Activated T-helper 2 cell treated with anti-CD3 and anti-CD28 coated beads, Interferon-gamma antibody, Interleukin-2, Interleukin-4, amounts not matched to agents 10 μg/mL and 5 μg/mL and 100 μg/mL, durations not matched to agents 14 hours and 24 hours and 36 hours (primary cell): ENCODE data around the gene UBR7. TPM values are rescaled to one million over a fixed set of nuclear protein-coding genes. Genes with fewer than 3 reads are reported as not detected.
"Not testable (repeated sequence)": the region's sequence is repeated elsewhere in the genome, so short reads cannot be mapped to it uniquely, and the experiment has no call there.

Source experiments
- DNase-seq: peaks from one replicate; pipeline ENCODE4 v3.0.0; 2021; ENCODE audit warnings: low spot score
- H3K27ac Mint-ChIP-seq: one replicate; pipeline ENCODE4 v1.8.0; 2021; ENCODE audit warnings: mixed read lengths
- H3K27me3 Mint-ChIP-seq: one replicate; pipeline ENCODE4 v1.8.0; 2021; ENCODE audit warnings: low read depth, mixed read lengths
- H3K36me3 Mint-ChIP-seq: one replicate; pipeline ENCODE4 v1.8.0; 2021; ENCODE audit warnings: low read depth, mixed read lengths
- H3K4me1 Mint-ChIP-seq: one replicate; pipeline ENCODE4 v1.8.0; 2021; ENCODE audit warnings: low read depth, mixed read lengths
- H3K4me3 Mint-ChIP-seq: one replicate; pipeline ENCODE4 v1.8.0; 2021; ENCODE audit warnings: low read depth, mild to moderate bottlenecking, moderate library complexity, mixed read lengths
- H3K9me3 Mint-ChIP-seq: one replicate; pipeline ENCODE4 v1.8.0; 2021; ENCODE audit warnings: mixed read lengths
- intact Hi-C: fragments of 100-400 bp; cut with micrococcal nuclease; formaldehyde crosslinking; loops from one replicate; pipeline ENCODE4 v1.15.1; 2023
- total RNA-seq: library from RNA; stranded (reverse); gene quantifications from 2 replicates; pipeline ENCODE4 v1.2.3, GENCODE V29; 2022

UBR7 gene
- total RNA-seq, 1 donor from 2014 or later: 30.9 TPM

DNA sequence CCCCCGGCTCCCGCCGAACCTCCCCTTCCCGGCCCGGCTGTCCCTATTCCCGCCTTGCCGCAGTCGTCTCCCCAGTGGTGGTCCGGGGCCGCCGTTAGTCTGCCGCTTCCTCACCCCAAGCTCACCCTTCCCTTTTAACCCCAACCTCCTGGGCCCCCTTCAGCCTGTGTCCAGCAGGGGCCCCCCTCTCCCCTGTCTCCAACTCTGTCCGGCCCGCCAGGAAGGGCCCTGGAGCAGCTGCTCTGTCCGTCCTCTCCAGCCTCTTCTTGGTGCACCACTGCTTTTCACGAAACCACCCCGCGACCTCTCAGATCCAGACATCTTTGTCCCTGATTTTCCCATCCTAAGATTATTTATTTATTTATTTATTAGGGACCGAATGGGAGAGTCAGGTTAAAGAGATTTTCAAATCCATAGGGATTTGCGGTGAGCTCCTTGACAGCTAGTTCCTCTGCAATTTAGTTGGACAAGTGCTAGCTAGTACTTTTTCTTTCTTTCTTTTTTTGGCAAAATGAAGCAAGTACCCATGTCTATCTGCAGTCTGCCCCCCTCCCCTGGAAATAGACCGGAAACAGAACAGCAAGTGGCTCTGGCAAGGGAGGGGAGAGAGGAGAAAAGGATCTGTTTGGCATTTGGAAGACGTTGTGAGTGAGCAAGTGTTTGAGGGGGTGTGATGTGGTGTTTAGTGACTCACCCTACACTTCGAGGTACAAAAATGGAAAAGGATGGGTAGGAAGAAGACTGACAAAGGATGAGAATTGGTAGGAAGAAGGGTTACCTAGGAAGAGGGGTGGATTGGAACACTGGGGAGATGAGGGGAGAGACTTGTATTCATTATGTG is 632 bp downstream of the UBR7 start:
- DNase-seq: no peak
- Mint-ChIP-seq H3K4me1 (peaks cover 25% of the 10 kb centered on the region), H3K27ac (peak overlapping the region; percentile 98)

DNA sequence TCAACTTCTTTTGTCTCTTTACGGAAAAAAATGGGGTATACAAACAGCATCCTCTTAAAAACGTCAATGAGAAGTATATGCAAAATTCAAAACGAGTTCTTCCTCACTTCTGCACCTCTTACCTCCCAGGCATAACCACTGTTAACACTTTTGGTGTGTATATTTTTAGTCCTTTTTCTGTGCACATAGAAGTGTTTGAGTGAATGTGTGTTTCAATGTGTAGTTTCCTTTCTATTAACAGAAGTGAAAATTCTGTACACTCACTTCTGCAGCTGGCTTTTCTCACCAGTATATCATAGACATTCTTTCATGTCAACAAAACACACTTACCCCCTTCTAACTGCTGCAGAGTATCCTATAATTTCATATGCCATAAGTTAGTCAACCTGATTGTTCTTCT is 5.4 kb downstream of the UBR7 start:
- H3K36me3 Mint-ChIP-seq: peaks cover 57% of the 10 kb centered on the region
- H3K9me3 Mint-ChIP-seq: no peaks in the 10 kb centered on the region
- peaks cover 13% of the 10 kb centered on the region for H3K4me1 Mint-ChIP-seq
- DNase-seq: no peak
- no peaks in the 10 kb centered on the region for H3K27me3 Mint-ChIP-seq
- intact Hi-C loops: no loop called here
- no peak overlapping the region for H3K27ac Mint-ChIP-seq
- H3K4me3 Mint-ChIP-seq: no peak overlapping the region

More for the DNA sequence above, 632 bp downstream of the UBR7 start:
- intact Hi-C loops: loop anchor here (1.0 kb wide), 1 partner anchor 126 kb away; the partner anchor contains the start of gene BTBD7
- Mint-ChIP-seq H3K36me3 (peaks cover 36% of the 10 kb centered on the region), H3K9me3 (no peaks in the 10 kb centered on the region), H3K27me3 (no peaks in the 10 kb centered on the region), H3K4me3 (peak overlapping the region; percentile 100)

DNA sequence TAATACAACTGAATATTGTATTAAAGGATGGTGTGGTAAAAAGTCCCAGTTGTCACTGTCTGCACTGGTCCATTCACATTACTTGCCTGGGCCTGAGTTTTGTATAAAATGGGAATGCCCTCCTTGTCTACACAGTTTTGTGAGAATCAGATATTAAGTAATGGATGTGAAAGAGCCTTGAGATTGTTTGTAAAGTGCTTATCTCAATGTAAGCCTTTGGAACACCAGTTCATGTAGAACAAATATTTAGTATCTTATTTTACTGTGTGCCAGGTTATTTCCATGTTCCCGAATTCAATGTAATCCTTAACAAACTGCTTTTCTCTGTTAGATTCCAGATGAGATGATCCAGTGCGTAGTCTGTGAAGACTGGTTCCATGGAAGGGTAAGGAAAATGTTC is 7.5 kb downstream of the UBR7 start:
- no peak overlapping the region for H3K27ac Mint-ChIP-seq
- no peak overlapping the region for H3K4me3 Mint-ChIP-seq
- H3K9me3 Mint-ChIP-seq: no peaks in the 10 kb centered on the region
- no peaks in the 10 kb centered on the region for H3K27me3 Mint-ChIP-seq
- intact Hi-C loops: no loop called here
- peaks cover 56% of the 10 kb centered on the region for H3K36me3 Mint-ChIP-seq
- H3K4me1 Mint-ChIP-seq: peaks cover 2% of the 10 kb centered on the region
- DNase-seq: no peak

DNA sequence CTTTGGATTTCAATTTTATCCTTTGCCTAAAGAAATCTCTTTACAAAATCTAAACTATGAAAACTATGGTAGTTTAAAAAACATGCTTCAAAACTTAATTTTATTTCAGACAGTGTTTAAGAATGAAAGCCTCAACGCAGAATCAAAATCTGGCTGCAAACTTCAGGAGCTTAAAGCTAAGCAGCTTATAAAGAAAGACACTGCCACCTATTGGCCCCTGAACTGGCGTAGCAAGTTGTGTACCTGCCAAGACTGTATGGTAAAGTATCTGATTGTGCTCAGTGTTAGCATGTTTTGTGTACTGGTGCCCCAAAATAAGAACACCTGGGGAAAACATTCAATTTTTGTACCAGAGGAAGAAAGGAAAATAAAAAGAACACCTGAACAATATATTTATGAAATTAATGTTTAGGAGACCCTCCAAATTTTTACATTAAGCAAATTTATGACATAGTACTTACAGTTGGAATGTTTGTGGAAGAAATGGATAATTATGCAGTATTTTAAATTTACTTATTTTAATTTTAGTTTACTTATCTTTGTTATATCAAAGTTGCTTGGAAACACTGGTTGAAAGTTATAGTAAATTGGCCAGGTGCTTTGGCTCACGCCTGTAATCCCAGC is 12.2 kb downstream of the UBR7 start:
- intact Hi-C loops: loop anchor here (1.0 to 5.0 kb wide), 2 partner anchors 42 to 106 kb away; no protein-coding TSS in a partner anchor
- Mint-ChIP-seq H3K4me3 (no peak overlapping the region), H3K9me3 (no peaks in the 10 kb centered on the region), H3K36me3 (peaks cover 61% of the 10 kb centered on the region), H3K27ac (no peak overlapping the region), H3K4me1 (no peaks in the 10 kb centered on the region), H3K27me3 (no peaks in the 10 kb centered on the region)
- no peak for DNase-seq

DNA sequence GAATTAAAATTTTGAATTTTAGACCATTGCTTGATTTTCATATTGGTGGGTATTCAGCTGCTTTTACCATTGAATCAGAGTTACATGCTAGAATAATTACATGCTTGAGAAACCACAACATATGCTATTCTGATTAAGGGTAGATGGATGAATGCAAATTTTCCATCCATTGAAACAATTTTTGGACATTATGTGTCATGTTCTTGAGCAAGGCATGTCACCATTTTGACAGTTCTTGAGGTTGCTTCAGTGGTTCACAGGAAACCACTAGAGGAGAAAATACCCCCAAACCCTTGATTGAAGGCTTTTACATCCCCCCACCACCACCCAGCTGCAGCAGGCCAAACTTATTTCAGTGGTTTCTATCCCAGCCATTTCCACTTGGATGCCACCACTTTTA is 13.5 kb downstream of the UBR7 start:
- no peak overlapping the region for H3K4me3 Mint-ChIP-seq
- H3K27me3 Mint-ChIP-seq: no peaks in the 10 kb centered on the region
- intact Hi-C loops: no loop called here
- DNase-seq: no peak
- H3K36me3 Mint-ChIP-seq: peaks cover 57% of the 10 kb centered on the region
- H3K4me1 Mint-ChIP-seq: no peaks in the 10 kb centered on the region
- no peaks in the 10 kb centered on the region for H3K9me3 Mint-ChIP-seq
- no peak overlapping the region for H3K27ac Mint-ChIP-seq

DNA sequence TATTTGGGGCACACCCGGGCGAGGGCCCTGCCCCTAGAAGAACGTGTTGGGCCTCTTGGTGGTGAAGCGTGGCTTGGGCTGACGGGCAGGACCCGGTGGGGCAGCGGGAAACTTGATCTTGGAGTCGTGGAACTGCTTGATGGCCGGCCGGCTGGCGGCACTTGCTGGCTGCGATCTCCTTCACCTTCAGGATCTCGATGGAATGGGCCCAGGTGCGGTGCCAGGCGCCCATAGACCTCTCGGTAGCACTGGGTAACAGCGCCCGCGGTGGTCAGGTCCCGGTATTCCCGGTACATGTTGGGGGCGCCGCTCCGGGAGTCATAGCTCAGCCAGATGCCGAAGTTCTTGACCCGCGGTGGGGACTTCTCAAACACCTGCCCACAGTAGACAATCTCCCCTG is 16.5 kb downstream of the UBR7 start:
- Mint-ChIP-seq H3K36me3 (peaks cover 60% of the 10 kb centered on the region), H3K27me3 (no peaks in the 10 kb centered on the region), H3K4me3 (no peak overlapping the region), H3K27ac (no peak overlapping the region), H3K4me1 (no peaks in the 10 kb centered on the region), H3K9me3 (no peaks in the 10 kb centered on the region)
- intact Hi-C loops: no loop called here
- no peak for DNase-seq

DNA sequence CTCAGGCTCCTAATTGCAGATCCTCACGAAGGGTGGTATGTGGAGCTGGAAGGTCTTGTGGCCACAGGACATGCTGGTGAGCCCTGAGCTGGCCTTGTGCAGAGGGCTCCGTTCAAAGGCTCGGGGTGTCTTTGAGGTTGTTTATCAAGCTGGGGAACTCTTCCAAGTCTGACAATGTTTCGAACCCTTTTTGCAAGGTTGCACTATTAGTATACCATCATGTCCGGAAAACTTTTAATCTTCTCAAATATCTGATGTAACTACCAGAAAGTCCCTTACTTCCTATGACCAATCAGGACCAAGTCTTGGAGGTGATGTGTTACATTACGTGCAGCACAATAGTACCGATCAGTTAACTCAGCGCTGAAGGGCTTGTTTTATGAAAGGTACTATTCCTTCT is 21.5 kb downstream of the UBR7 start:
- H3K27ac Mint-ChIP-seq: no peak overlapping the region
- H3K36me3 Mint-ChIP-seq: peaks cover 35% of the 10 kb centered on the region
- peaks cover 8% of the 10 kb centered on the region for H3K4me1 Mint-ChIP-seq
- no peak for DNase-seq
- intact Hi-C loops: no loop called here
- H3K4me3 Mint-ChIP-seq: no peak overlapping the region
- H3K27me3 Mint-ChIP-seq: peaks cover 8% of the 10 kb centered on the region
- no peaks in the 10 kb centered on the region for H3K9me3 Mint-ChIP-seq

DNA sequence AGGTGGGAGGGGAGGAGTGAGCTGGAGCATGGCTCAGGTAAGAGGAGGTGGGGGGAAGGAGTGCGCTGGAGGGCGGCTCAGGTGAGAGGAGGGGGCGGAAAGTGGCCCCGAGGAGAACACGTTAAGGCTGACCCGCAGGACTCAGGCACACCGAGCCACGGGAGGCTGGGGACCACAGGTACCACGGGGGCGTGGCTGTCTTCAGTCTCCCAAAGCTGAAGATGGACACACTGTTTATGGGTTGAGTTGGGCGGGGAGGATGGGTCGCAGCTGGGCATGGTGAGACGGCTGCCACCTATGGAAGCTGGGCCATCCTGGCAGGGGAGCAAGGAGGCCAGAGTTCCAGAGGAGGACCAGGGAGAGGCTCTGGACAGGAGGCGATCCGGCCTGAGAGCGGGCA is 23.5 kb downstream of the UBR7 start:
- no peaks in the 10 kb centered on the region for H3K9me3 Mint-ChIP-seq
- peaks cover 24% of the 10 kb centered on the region for H3K36me3 Mint-ChIP-seq
- H3K27me3 Mint-ChIP-seq: peaks cover 15% of the 10 kb centered on the region
- no peak overlapping the region for H3K27ac Mint-ChIP-seq
- H3K4me1 Mint-ChIP-seq: peaks cover 8% of the 10 kb centered on the region
- no peak for DNase-seq
- peak overlapping the region; percentile 64 for H3K4me3 Mint-ChIP-seq
- intact Hi-C loops: no loop called here

DNA sequence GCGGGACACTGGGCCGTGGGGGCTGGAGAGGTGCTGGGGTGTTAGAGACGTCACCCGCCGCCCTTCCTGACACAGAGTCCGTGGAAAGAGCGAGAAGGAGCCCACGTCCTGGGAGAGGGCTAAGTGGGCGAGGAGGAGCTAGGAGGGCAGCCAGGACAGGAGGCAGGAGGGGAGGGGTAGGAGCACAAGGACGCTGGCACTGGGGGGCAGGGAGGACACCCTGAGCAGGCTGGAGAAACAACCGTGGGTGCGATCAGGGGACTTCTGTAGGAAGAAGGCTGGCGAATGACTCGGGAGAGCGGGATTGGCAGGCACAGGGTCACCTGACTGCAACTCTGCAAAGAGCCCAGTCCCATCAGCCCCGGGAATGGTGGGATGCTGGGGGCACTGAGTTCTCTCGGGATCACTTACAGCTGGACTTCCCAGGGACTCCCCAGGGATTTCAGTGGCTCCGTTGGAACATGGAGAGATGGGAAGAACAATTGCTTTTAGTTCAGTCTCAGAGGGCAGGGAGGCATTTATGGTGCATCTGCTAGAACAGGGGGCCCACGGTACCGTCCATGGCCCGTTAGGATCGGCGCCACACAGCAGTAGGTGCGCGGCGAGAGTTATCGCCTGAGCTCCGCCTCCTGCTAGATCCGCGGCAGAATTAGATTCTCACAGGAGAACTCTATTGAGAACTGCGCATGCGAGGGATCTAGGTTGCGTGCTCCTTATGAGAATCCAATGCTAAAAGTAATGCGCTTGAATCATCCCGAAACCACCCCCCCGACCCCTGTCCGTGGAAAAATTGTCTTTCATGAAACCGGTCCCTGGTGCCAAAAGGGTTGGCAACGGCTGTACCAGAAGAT is 24.3 kb downstream of the UBR7 start:
- no peaks in the 10 kb centered on the region for H3K9me3 Mint-ChIP-seq
- peaks cover 16% of the 10 kb centered on the region for H3K36me3 Mint-ChIP-seq
- H3K27me3 Mint-ChIP-seq: peaks cover 15% of the 10 kb centered on the region
- no peak overlapping the region for H3K27ac Mint-ChIP-seq
- H3K4me3 Mint-ChIP-seq: peak overlapping the region; percentile 64
- DNase-seq: no peak
- intact Hi-C loops: no loop called here
- peaks cover 8% of the 10 kb centered on the region for H3K4me1 Mint-ChIP-seq

DNA sequence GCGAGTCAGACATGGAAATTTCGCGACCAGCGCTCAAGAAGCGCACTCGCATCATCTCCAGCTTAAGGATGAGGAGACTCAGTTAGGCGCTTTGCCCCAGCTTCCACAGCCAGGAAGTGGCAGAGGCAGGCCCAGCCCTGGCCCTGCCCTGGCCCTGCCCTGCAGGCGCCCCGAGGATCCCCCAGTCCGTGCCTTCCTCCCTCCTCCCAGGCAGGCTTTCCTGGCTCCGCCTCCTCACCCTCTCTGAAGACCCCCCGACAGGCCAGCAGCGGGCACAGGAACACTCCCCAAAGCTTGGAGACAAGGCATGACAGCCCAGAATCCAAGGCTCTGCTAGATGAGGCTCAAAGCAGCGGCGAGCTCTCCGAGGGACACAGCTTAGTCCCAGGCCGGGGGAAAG is 25.1 kb downstream of the UBR7 start:
- intact Hi-C loops: no loop called here
- Mint-ChIP-seq H3K4me3 (no peak overlapping the region), H3K4me1 (peaks cover 8% of the 10 kb centered on the region)

DNA sequence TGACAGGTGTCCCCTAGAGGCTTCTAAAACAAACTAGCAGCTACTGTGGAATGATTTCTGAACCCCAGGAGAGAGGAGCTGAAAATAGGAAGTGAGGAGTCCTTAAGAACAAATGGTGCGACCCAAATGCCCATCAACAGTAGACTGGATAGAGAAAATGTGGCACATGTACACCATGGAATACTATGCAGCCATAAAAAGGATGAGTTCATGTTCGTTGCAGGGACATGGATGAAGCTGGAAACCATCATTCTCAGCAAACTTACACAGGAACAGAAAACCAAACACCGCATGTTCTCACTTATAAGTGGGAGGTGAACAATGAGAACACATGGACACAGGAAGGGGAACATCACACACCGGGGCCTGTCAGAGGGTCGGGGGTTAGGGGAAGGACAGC is 26.0 kb downstream of the UBR7 start:
- H3K36me3 Mint-ChIP-seq, H3K4me3 Mint-ChIP-seq, intact Hi-C loops, H3K9me3 Mint-ChIP-seq, H3K4me1 Mint-ChIP-seq, DNase-seq, H3K27ac Mint-ChIP-seq: not testable (repeated sequence)
- H3K27me3 Mint-ChIP-seq: peaks cover 15% of the 10 kb centered on the region

More for the DNA sequence above, 25.1 kb downstream of the UBR7 start:
- H3K9me3 Mint-ChIP-seq: no peaks in the 10 kb centered on the region
- H3K27me3 Mint-ChIP-seq: peaks cover 15% of the 10 kb centered on the region
- H3K27ac Mint-ChIP-seq: no peak overlapping the region
- no peak for DNase-seq
- peaks cover 11% of the 10 kb centered on the region for H3K36me3 Mint-ChIP-seq

DNA sequence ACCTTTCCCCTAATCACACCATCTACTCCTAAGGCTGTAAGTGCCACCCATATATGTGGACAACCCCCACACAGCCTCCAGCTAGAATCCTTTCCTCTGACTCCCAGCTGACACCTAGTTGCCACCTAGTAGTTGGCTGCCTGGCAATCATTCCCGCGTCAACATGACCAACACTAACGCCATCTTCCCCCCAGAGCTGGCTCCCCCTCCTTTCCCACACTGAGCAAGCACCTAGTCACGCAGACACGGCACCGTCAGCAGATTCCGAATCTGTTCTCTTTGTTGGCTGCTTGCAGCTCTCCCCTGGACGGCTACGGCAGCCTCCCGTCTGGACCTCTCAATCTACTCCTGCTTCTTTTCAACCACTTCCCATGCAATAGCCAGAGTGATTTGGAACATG is 27.7 kb downstream of the UBR7 start:
- H3K27ac Mint-ChIP-seq: no peak overlapping the region
- H3K9me3 Mint-ChIP-seq: no peaks in the 10 kb centered on the region
- H3K4me1 Mint-ChIP-seq: peaks cover 8% of the 10 kb centered on the region
- peaks cover 15% of the 10 kb centered on the region for H3K27me3 Mint-ChIP-seq
- DNase-seq: no peak
- intact Hi-C loops: no loop called here
- no peak overlapping the region for H3K4me3 Mint-ChIP-seq
- peaks cover 1% of the 10 kb centered on the region for H3K36me3 Mint-ChIP-seq
